HEK293T (cell line): ENCODE data around the gene EHBP1.

Experiments
- BHLHE40 ChIP-seq: fragments of 450-650 bp; IDR thresholded peaks from 2 replicates; pipeline ENCODE4 v1.6.1; 2016; ENCODE audit warnings: mild to moderate bottlenecking, moderate library complexity, borderline replicate concordance
- L3MBTL2 ChIP-seq: fragments of 450-650 bp; conservative IDR thresholded peaks from 2 replicates; pipeline ENCODE4 v1.6.1; 2016; ENCODE audit warnings: mild to moderate bottlenecking
- SP1 ChIP-seq: fragments of 450-650 bp; IDR thresholded peaks from 2 replicates; pipeline ENCODE4 v1.6.1; 2017
- SUZ12 ChIP-seq: fragments of 450-650 bp; IDR thresholded peaks from 2 replicates; pipeline ENCODE4 v1.6.1; 2016; ENCODE audit warnings: mild to moderate bottlenecking
- ZNF384 ChIP-seq: fragments of 450-650 bp; IDR thresholded peaks from 2 replicates; pipeline ENCODE4 v1.6.1; 2016
- TF ChIP-seq, protein P1 (sequence below): fragments of 450-650 bp; IDR thresholded peaks from 2 replicates; pipeline ENCODE4 v1.6.1; 2016

DNA sequence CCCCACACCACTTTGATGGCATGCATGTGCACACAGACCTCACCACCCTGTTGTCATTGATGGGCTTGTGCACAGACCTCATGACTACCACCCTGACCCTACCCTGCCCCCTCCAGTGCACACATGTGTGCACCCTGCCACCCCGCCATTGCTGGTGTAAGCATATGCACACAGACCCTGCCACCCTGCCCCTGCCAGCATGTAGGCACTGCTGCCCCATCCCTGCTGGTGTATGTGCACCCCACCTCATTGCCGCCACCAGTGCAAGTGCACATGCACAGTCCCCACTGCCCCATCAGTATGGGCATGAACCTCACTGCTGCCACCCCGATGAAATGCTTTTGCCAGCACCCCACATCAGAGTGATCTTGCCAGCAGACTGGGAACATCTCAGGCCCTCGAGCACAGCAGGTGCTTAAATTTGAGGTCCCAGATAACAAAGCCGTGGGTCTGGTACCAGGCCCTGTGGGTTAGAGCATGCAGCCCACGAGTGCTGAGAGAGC, 169.4 kb downstream of the EHBP1 start:
- no peak for TF ChIP-seq BHLHE40
- no peak for TF ChIP-seq L3MBTL2
- no peak for TF ChIP-seq SP1
- no peak for TF ChIP-seq ZNF384
- no peak for TF ChIP-seq SUZ12
- TF ChIP-seq, protein P1, sequence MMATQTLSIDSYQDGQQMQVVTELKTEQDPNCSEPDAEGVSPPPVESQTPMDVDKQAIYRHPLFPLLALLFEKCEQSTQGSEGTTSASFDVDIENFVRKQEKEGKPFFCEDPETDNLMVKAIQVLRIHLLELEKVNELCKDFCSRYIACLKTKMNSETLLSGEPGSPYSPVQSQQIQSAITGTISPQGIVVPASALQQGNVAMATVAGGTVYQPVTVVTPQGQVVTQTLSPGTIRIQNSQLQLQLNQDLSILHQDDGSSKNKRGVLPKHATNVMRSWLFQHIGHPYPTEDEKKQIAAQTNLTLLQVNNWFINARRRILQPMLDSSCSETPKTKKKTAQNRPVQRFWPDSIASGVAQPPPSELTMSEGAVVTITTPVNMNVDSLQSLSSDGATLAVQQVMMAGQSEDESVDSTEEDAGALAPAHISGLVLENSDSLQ = no peak
